Smooth muscle cell (in vitro differentiated cells): ENCODE measurements around the gene TNKS1BP1. TPM values are rescaled to one million over a fixed set of nuclear protein-coding genes. Genes with fewer than 3 reads are reported as not detected.

ENCODE experiments used
- DNase-seq: peaks from one replicate; lab custom pipeline; 2025; ENCODE audit not compliant: unreplicated experiment; lab: John Stamatoyannopoulos, UW
- H2AFZ ChIP-seq: fragments of 200-600 bp; sonication (generic); 2 replicates; pipeline ENCODE4 v1.6.0; 2016; ENCODE audit warnings: antibody characterized with exemption, low read depth, mild to moderate bottlenecking
- H3F3A ChIP-seq: fragments of 200-600 bp; sonication (generic); 2 replicates; pipeline ENCODE4 v1.6.0; 2017; ENCODE audit warnings: antibody characterized with exemption, low read depth
- H3K27ac ChIP-seq: fragments of 200-600 bp; sonication (generic); 2 replicates; pipeline ENCODE4 v1.5.1; 2016; ENCODE audit warnings: low read depth, mild to moderate bottlenecking
- H3K27me3 ChIP-seq: fragments of 200-600 bp; sonication (generic); 2 replicates; pipeline ENCODE4 v1.6.1; 2016; ENCODE audit warnings: low read depth, mild to moderate bottlenecking
- H3K36me3 ChIP-seq: fragments of 200-600 bp; sonication (generic); 2 replicates; pipeline ENCODE4 v1.5.1; 2016; ENCODE audit warnings: low read depth
- H3K4me1 ChIP-seq: fragments of 200-600 bp; sonication (generic); 2 replicates; pipeline ENCODE4 v1.5.1; 2016; ENCODE audit warnings: low read depth
- H3K4me2 ChIP-seq: fragments of 200-600 bp; sonication (generic); 2 replicates; pipeline ENCODE4 v1.6.0; 2016; ENCODE audit warnings: mild to moderate bottlenecking
- H3K4me3 ChIP-seq: fragments of 200-600 bp; sonication (generic); 2 replicates; pipeline ENCODE4 v1.5.1; 2016; ENCODE audit warnings: mild to moderate bottlenecking
- H3K79me2 ChIP-seq: fragments of 200-600 bp; sonication (generic); 2 replicates; pipeline ENCODE4 v1.6.0; 2016; ENCODE audit warnings: low read depth, mild to moderate bottlenecking
- H3K9ac ChIP-seq: fragments of 200-600 bp; sonication (generic); 2 replicates; pipeline ENCODE4 v1.6.0; 2016; ENCODE audit warnings: low read depth
- H3K9me3 ChIP-seq: fragments of 200-600 bp; sonication (generic); replicated peaks from 2 replicates; pipeline ENCODE4 v1.5.1; 2016; ENCODE audit warnings: low read depth
- H4K20me1 ChIP-seq: fragments of 200-600 bp; sonication (generic); 2 replicates; pipeline ENCODE4 v1.6.0; 2016; ENCODE audit warnings: low read depth
- CTCF ChIP-seq: fragments of 200-600 bp; sonication (generic); IDR thresholded peaks from 2 replicates; pipeline ENCODE4 v1.5.1; 2017; ENCODE audit warnings: borderline replicate concordance, mild to moderate bottlenecking, antibody characterized with exemption; ENCODE audit not compliant: insufficient read depth, poor library complexity, severe bottlenecking
- WGBS: methylation state at CpG from one replicate; pipeline ENCODE4 v1.1.7; 2016; ENCODE audit warnings: low lambda C conversion rate; 5-methylcytosine and 5-hydroxymethylcytosine counted together
- polyA plus RNA-seq: library from polyadenylated mRNA; unstranded; fragments of >200 nt; fragmentation: Nextera tagmentation; extraction: Ambion mirVana; gene quantifications from 2 replicates; pipeline ENCODE4 v1.2.1, GENCODE V29; 2016
- total RNA-seq: library from RNA; depleted of rRNA; stranded (reverse); fragments of >200 nt; gene quantifications from 2 replicates; pipeline ENCODE4 v1.2.3, GENCODE V29; 2014

Gene TNKS1BP1
- total and polyA plus RNA-seq, 2 experiments from 2014 or later: 46.3 to 86.3 TPM

GRCh38 chr11:57342702-57343101 is 17.9 kb upstream of the TNKS1BP1 start:
- H3K4me1 ChIP-seq: peaks cover 20% of the 10 kb centered on the region
- no peak overlapping the region for H3K9ac ChIP-seq
- no peak overlapping the region for H2AFZ ChIP-seq
- no peaks in the 10 kb centered on the region for H3K9me3 ChIP-seq
- H3K27ac ChIP-seq: no peak overlapping the region
- DNase-seq: no peak
- no peak for TF ChIP-seq CTCF
- no peaks in the 10 kb centered on the region for H3F3A ChIP-seq
- H3K4me2 ChIP-seq: no peak overlapping the region
- no peaks in the 10 kb centered on the region for H3K27me3 ChIP-seq
- 96% methylated on average over 10 of the region's 11 CpGs for WGBS
- H3K79me2 ChIP-seq: no peaks in the 10 kb centered on the region
- no peaks in the 10 kb centered on the region for H4K20me1 ChIP-seq
- no peaks in the 10 kb centered on the region for H3K36me3 ChIP-seq
- H3K4me3 ChIP-seq: no peak overlapping the region

- Histone ChIP-seq H3K9me3 (no peaks in the 10 kb centered on the region), H3K27ac (no peak overlapping the region), H3K4me1 (peaks cover 20% of the 10 kb centered on the region), H4K20me1 (no peaks in the 10 kb centered on the region), H2AFZ (no peak overlapping the region), H3K4me2 (no peak overlapping the region), H3K9ac (no peak overlapping the region), H3K4me3 (no peak overlapping the region), H3K27me3 (no peaks in the 10 kb centered on the region), H3K36me3 (no peaks in the 10 kb centered on the region), H3K79me2 (peaks cover 3% of the 10 kb centered on the region), H3F3A (no peaks in the 10 kb centered on the region)
- 96% methylated on average over 5 of the region's 6 CpGs for WGBS
- DNase-seq: no peak
- no peak for TF ChIP-seq CTCF
Observed at GRCh38 chr11:57341250-57341808, 16.6 kb upstream of the TNKS1BP1 start.

GRCh38 chr11:57340039-57340615 is 15.4 kb upstream of the TNKS1BP1 start:
- Histone ChIP-seq H3K9me3 (no peaks in the 10 kb centered on the region), H3K79me2 (peaks cover 14% of the 10 kb centered on the region), H3K4me1 (peaks cover 23% of the 10 kb centered on the region), H3F3A (no peaks in the 10 kb centered on the region), H3K9ac (no peak overlapping the region), H3K27me3 (no peaks in the 10 kb centered on the region), H2AFZ (peak overlapping the region; percentile 27), H4K20me1 (no peaks in the 10 kb centered on the region), H3K4me2 (no peak overlapping the region), H3K4me3 (no peak overlapping the region), H3K27ac (no peak overlapping the region), H3K36me3 (no peaks in the 10 kb centered on the region)
- TF ChIP-seq CTCF: no peak
- WGBS: 32% methylated on average over 12 of the region's 12 CpGs
- no peak for DNase-seq

GRCh38 chr11:57339328-57339727 is 14.6 kb upstream of the TNKS1BP1 start:
- Histone ChIP-seq H3F3A (no peaks in the 10 kb centered on the region), H3K9me3 (no peaks in the 10 kb centered on the region), H3K4me1 (peaks cover 31% of the 10 kb centered on the region), H3K4me2 (no peak overlapping the region), H3K27ac (no peak overlapping the region), H4K20me1 (no peaks in the 10 kb centered on the region), H3K27me3 (no peaks in the 10 kb centered on the region), H3K79me2 (peaks cover 22% of the 10 kb centered on the region), H2AFZ (no peak overlapping the region), H3K4me3 (no peak overlapping the region), H3K9ac (no peak overlapping the region), H3K36me3 (no peaks in the 10 kb centered on the region)
- 89% methylated on average over 5 of the region's 5 CpGs for WGBS
- no peak for DNase-seq
- TF ChIP-seq CTCF: no peak
